Epithelial cell of prostate (primary cell): Measurements from ENCODE around the gene ANKRD18B.
A peak's percentile ranks its signal among the peaks of the same experiment; 100 is the strongest.
"Not testable (repeated sequence)": the region's sequence is repeated elsewhere in the genome, so short reads cannot be mapped to it uniquely, and the experiment has no call there.

Experiments
- DNase-seq: peaks from one replicate; pipeline ENCODE4 v3.0.0-alpha.2; 2011; ENCODE audit warnings: low read depth, low spot score
- H3K27ac ChIP-seq: fragments of 450-650 bp; 2 replicates; pipeline ENCODE4 v1.5.1; 2017; ENCODE audit warnings: mild to moderate bottlenecking

The ANKRD18B gene

GRCh38 chr9:33598796-33599379 lies 74.8 kb downstream of the ANKRD18B start:
- not testable (repeated sequence) for H3K27ac ChIP-seq, DNase-seq

GRCh38 chr9:33600911-33601310 lies 76.9 kb downstream of the ANKRD18B start:
- DNase-seq, H3K27ac ChIP-seq: not testable (repeated sequence)

GRCh38 chr9:33604249-33604648 lies 80.2 kb downstream of the ANKRD18B start:
- not testable (repeated sequence) for DNase-seq, H3K27ac ChIP-seq

- DNase-seq, H3K27ac ChIP-seq: not testable (repeated sequence)
These were observed 80.9 kb downstream of the ANKRD18B start for GRCh38 chr9:33604936-33605335.

- DNase-seq: no peak
- no peak overlapping the region for H3K27ac ChIP-seq
These were observed 87.3 kb downstream of the ANKRD18B start for GRCh38 chr9:33611358-33611757.

GRCh38 chr9:33612410-33612809 lies 88.4 kb downstream of the ANKRD18B start:
- not testable (repeated sequence) for H3K27ac ChIP-seq, DNase-seq

GRCh38 chr9:33614001-33614687 lies 90.1 kb downstream of the ANKRD18B start:
- no peak overlapping the region for H3K27ac ChIP-seq
- no peak for DNase-seq

GRCh38 chr9:33618370-33618769 lies 94.3 kb downstream of the ANKRD18B start:
- DNase-seq: not testable (repeated sequence)

GRCh38 chr9:33619666-33620404 lies 95.8 kb downstream of the ANKRD18B start:
- DNase-seq: no peak
- H3K27ac ChIP-seq: peak overlapping the region; percentile 80

More at GRCh38 chr9:33618370-33618769, 94.3 kb downstream of the ANKRD18B start:
- H3K27ac ChIP-seq: not testable (repeated sequence)

- DNase-seq: peak; percentile 91
- peak overlapping the region; percentile 80 for H3K27ac ChIP-seq
These were observed 96.8 kb downstream of the ANKRD18B start for GRCh38 chr9:33620738-33621439.
